HEK293 (cell line): ENCODE data around the gene ONECUT1.

Experiments used
- ATF2 ChIP-seq: fragments of 450-650 bp; formaldehyde crosslinking; IDR thresholded peaks from 2 replicates; pipeline ENCODE4 v1.5.1; 2016; ENCODE audit warnings: missing biosample characterization, missing genetic modification characterization, low read depth
- ZBTB8A ChIP-seq: fragments of 450-650 bp; formaldehyde crosslinking; IDR thresholded peaks from 2 replicates; pipeline ENCODE4 v1.5.1; 2016; ENCODE audit warnings: missing biosample characterization, missing genetic modification characterization
- ZNF114 ChIP-seq: fragments of 450-650 bp; formaldehyde crosslinking; IDR thresholded peaks from 2 replicates; pipeline ENCODE4 v1.5.0; 2017; ENCODE audit warnings: missing biosample characterization, missing genetic modification characterization
- ZNF23 ChIP-seq: fragments of 450-650 bp; formaldehyde crosslinking; IDR thresholded peaks from 2 replicates; pipeline ENCODE4 v1.5.1; 2016; ENCODE audit warnings: missing biosample characterization, missing genetic modification characterization, borderline replicate concordance
- ZNF274 ChIP-seq, 2 experiments: fragments of 200-500 bp in 1 of 2; fragments of 450-650 bp in 1 of 2; sonication (Bioruptor generic) in 1 of 2; formaldehyde crosslinking in 1 of 2; IDR thresholded peaks; 2 replicates each; pipeline versions ENCODE4 v1.5.1 to v1.6.1; 2014 to 2016; ENCODE audit warnings: borderline replicate concordance in 1 of 2, inconsistent platforms in 1 of 2, low read length in 1 of 2, missing biosample characterization in 1 of 2, missing genetic modification characterization in 1 of 2
- TF ChIP-seq, protein P1 (sequence below): fragments of 450-650 bp; formaldehyde crosslinking; IDR thresholded peaks from 2 replicates; pipeline ENCODE4 v1.5.1; 2016; ENCODE audit warnings: missing biosample characterization, missing genetic modification characterization

GRCh38 chr15:52794665-52795463 is 4.7 kb upstream of the ONECUT1 start:
- TF ChIP-seq ZNF23 (tag by site-specific recombination), result no peak
- TF ChIP-seq ATF2 (tag by site-specific recombination), result no peak
- TF ChIP-seq ZBTB8A, result no peak
- TF ChIP-seq ZNF114 (tag by site-specific recombination), result no peak
- TF ChIP-seq ZNF274 (IDR thresholded peaks at IDR 0.05; ENCODE audit: low read length), result no peak
- no peak for TF ChIP-seq ZNF274 (tag by site-specific recombination; IDR thresholded peaks at IDR 0.05; ENCODE audit: borderline replicate concordance)
- TF ChIP-seq, protein P1, sequence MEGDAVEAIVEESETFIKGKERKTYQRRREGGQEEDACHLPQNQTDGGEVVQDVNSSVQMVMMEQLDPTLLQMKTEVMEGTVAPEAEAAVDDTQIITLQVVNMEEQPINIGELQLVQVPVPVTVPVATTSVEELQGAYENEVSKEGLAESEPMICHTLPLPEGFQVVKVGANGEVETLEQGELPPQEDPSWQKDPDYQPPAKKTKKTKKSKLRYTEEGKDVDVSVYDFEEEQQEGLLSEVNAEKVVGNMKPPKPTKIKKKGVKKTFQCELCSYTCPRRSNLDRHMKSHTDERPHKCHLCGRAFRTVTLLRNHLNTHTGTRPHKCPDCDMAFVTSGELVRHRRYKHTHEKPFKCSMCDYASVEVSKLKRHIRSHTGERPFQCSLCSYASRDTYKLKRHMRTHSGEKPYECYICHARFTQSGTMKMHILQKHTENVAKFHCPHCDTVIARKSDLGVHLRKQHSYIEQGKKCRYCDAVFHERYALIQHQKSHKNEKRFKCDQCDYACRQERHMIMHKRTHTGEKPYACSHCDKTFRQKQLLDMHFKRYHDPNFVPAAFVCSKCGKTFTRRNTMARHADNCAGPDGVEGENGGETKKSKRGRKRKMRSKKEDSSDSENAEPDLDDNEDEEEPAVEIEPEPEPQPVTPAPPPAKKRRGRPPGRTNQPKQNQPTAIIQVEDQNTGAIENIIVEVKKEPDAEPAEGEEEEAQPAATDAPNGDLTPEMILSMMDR (tag by site-specific recombination), result no peak
